Duodenal mucosa (tissue), 2 donors: ENCODE measurements around the gene PSMG3.

Experiments used
- H3K27ac ChIP-seq: one replicate; pipeline ENCODE4 v1.7.0; 2013; ENCODE audit warnings: low read depth, low read length
- H3K27me3 ChIP-seq, 2 donors: one replicate each; pipeline ENCODE4 v1.7.0; 2013; ENCODE audit warnings: low read length in 2 of 2, control low read depth in 1 of 2; ENCODE audit not compliant: insufficient read depth in 2 of 2, control insufficient read depth in 1 of 2
- H3K36me3 ChIP-seq, 2 donors: one replicate each; pipeline ENCODE4 v1.7.0; 2013; ENCODE audit warnings: low read length in 2 of 2, control low read depth in 1 of 2; ENCODE audit not compliant: insufficient read depth in 2 of 2, control insufficient read depth in 1 of 2
- H3K4me1 ChIP-seq, 2 donors: one replicate each; pipeline ENCODE4 v1.7.0; 2013; ENCODE audit warnings: low read length in 2 of 2, control low read depth in 1 of 2; ENCODE audit not compliant: insufficient read depth in 2 of 2, control insufficient read depth in 1 of 2
- H3K4me3 ChIP-seq, 2 donors: one replicate each; pipeline ENCODE4 v1.7.0; 2013; ENCODE audit warnings: low read length in 2 of 2, low read depth in 1 of 2
- H3K9ac ChIP-seq, 2 donors: one replicate each; pipeline ENCODE4 v1.7.0; 2013; ENCODE audit warnings: low read length in 2 of 2, low read depth in 1 of 2
- H3K9me3 ChIP-seq, 2 donors: one replicate each; pipeline ENCODE4 v1.7.0; 2013; ENCODE audit warnings: low read length in 2 of 2, control low read depth in 1 of 2; ENCODE audit not compliant: control insufficient read depth in 1 of 2

The PSMG3 gene

DNA sequence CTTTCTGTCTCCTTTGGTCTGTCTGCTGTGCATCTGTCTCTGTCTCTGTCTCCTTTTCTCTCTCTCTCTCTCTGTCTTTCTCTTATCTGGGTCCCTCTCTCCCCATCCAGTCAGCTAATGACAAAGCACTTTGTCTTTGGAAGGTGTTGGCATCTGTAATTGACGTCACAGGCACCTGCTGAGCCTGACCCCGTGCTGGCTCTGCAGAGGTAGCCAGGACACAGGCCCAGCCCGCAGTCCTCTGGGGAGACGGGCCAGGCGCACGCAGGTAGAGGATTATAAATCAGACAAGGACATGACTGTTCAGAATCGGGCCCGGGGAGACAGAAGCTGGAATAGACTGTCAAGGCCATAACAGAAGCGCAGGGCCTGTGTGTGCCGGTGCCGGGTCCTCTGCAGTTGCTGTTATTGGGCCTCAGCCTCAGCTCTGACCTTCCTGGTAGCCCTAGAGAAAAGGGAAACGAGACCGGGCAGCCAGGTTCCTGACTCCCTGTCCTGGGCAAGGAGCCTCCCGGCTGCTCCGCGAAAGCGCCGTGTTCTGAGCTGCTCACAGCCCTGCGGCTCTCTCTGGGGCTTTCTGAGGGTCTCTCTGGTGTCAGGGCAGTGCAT lies 10.7 kb upstream of the PSMG3 start:
- H3K9ac ChIP-seq: no peak overlapping the region
- H3K4me3 ChIP-seq: no peak overlapping the region
- no peaks in the 10 kb centered on the region for H3K27me3 ChIP-seq
- H3K9me3 ChIP-seq: no peaks in the 10 kb centered on the region
- H3K36me3 ChIP-seq: no peaks in the 10 kb centered on the region
- H3K27ac ChIP-seq: no peak overlapping the region
- peaks cover 0 to 4% of the 10 kb centered on the region in 2 donors for H3K4me1 ChIP-seq

DNA sequence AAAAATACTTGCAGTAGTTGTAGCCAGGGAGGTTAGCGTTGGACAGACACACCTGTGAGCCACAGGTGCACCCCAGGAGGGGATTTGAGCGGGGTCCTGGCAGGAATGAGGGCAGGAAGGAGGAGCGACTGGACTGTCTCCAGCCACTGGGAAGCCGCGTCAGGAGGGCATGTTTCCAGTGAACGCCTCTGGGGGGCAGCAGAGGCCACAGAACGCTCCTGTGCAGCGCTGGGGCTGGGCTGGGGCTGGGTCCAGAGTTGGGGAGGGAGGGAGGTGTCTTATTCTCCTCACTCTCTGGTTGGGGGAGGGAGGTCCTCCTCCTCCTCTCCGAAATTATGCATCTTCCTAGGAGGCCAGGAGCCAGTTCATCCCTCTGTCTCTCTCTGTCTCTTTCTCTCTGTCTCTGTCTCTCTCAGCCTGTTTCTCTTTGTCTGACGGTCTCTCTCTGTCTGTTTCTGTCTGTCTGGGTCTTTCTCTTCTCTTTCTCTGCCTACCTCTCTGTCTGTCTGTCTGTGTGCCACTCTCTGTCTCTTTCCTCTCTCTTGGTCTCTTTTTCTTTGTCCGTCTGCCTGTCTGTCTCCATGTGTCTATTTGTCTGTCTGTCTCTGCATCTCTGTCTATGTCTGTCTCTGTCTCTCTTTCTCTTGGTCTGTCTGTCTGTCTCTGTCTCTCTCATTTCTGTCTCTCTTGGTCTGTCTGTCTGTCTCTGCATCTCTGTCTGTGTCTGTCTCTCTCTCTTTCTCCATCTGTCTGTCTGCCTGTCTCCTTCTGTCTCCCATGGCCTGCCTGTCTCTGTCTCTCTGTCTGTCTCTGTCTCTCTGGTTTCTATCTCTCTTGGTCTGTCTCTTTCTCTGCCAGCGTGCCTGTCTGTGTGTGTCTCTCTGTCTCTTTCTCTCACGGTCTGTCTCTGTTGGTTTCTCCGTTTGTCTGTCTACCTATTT lies 9.9 kb upstream of the PSMG3 start:
- no peaks in the 10 kb centered on the region for H3K36me3 ChIP-seq
- H3K4me3 ChIP-seq: no peak overlapping the region
- H3K4me1 ChIP-seq: peaks cover 0 to 4% of the 10 kb centered on the region in 2 donors
- no peak overlapping the region for H3K27ac ChIP-seq
- no peaks in the 10 kb centered on the region for H3K27me3 ChIP-seq
- no peak overlapping the region for H3K9ac ChIP-seq
- no peaks in the 10 kb centered on the region for H3K9me3 ChIP-seq

DNA sequence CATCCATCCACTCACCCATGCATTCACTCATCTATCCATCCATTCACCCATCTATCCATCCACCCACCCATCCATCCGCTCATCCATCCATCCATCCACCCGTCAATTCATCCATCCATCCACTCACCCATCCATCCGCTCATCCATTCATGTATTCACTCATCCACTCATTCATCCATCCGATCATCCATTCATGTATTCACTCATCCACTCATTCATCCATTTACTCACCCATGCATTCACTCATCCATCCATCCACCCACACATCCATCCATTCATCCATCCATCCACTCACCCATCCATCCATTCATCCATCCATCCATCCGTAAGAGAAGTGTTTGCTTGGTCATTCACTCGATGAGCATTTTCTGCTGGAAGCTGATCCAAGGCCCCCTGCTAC lies 8.7 kb upstream of the PSMG3 start:
- no peaks in the 10 kb centered on the region for H3K9me3 ChIP-seq
- H3K27me3 ChIP-seq: no peaks in the 10 kb centered on the region
- peaks cover 0 to 4% of the 10 kb centered on the region in 2 donors for H3K4me1 ChIP-seq
- H3K9ac ChIP-seq: no peak overlapping the region
- no peaks in the 10 kb centered on the region for H3K36me3 ChIP-seq
- no peak overlapping the region for H3K27ac ChIP-seq
- no peak overlapping the region for H3K4me3 ChIP-seq

DNA sequence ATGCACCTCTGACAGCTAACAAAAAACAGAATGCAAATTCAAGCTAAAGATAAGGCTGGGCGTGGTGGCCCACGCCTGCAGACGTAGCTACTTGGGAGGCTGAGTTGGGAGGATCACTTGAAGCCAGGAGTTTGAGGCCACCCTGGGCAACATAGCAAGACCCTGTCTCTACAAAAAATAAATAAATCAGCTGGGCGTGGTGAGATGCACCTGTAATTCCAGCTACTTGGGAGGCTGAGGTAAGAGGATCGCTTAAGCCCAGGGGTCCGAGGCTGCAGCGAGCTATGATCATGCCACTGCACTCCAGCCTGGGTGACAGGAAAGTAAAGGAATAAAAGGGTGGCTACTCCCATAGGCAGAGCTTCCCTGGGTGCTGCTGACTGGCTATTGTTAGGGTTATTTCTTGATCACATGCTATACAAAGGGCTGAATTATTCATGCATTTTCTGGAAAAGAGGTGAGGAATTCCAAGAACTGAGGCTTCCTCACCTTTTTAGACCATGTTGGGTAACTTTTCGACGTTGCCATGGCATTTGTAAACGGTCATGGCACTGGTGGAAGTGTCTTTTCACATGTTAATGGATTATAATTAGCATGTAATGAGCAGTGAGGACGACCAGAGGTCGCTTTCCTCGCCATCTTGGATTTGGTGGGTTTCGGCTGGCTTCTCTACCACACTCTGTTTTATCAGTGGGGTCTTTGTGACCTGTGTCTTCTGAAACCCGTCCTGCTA lies 6.9 kb upstream of the PSMG3 start:
- Histone ChIP-seq H3K9ac (no peak overlapping the region), H3K9me3 (no peaks in the 10 kb centered on the region), H3K4me1 (peaks cover 0 to 4% of the 10 kb centered on the region in 2 donors), H3K27me3 (no peaks in the 10 kb centered on the region), H3K4me3 (no peak overlapping the region), H3K27ac (no peak overlapping the region), H3K36me3 (no peaks in the 10 kb centered on the region)

DNA sequence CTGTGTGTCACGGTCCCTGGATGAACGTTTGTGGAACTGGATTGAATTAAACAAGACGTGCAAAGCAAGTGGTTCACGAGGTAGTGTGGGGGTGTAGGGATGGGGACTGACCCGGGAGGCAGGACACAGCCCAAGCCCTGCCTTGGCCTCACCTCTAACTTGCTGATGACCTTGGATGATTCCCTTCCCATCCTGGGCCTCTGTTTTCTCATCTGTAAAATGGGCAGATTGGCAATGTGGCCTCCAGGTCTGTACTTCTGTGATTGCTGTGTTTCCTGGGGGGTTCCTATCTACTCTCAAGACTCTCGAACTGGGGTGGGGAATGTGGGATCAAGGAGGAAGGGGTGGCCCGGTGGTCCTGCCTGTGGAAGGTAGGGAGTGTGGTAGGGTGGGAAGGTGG lies 6.0 kb upstream of the PSMG3 start:
- no peaks in the 10 kb centered on the region for H3K36me3 ChIP-seq
- H3K27me3 ChIP-seq: no peaks in the 10 kb centered on the region
- H3K4me1 ChIP-seq: peaks cover 5 to 9% of the 10 kb centered on the region in 2 donors
- no peak overlapping the region for H3K4me3 ChIP-seq
- no peaks in the 10 kb centered on the region for H3K9me3 ChIP-seq
- H3K9ac ChIP-seq: no peak overlapping the region
- H3K27ac ChIP-seq: no peak overlapping the region

DNA sequence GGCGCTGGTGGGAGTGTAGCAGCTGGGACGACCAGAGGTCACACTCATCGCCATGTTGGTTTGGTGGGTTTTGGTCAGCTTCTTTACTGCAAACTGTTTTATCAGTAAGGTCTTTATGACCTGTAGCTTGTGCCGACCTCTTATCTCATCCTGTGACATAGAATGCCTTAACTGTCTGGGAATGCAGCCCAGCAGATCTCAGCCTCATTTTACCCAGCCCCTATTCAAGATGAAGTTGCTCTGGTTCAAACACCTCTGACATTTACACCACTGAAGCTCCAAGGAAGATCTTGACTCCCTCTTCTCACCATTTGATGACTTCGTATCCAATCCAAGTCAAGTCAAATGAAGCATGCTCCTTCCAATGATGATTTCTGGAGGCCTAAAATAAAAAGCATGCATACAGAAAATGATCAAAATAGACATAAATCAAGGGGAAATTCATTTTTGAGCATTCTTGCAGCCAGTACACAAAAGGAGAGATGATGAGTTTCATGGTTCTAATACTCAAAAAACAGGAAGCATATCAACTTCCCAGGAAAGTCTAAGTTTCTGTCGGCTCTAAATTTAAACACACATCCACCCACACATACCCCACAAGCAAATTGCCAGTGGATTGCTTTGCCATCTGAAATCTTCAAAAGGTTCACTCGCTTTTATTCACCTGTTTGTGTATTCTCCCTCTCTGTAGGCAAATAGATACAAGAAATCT lies 2.4 kb upstream of the PSMG3 start:
- Histone ChIP-seq H3K36me3 (peaks cover 0 to 4% of the 10 kb centered on the region in 2 donors), H3K4me1 (peaks cover 14 to 25% of the 10 kb centered on the region in 2 donors), H3K4me3 (no peak overlapping the region), H3K9me3 (no peaks in the 10 kb centered on the region), H3K27ac (no peak overlapping the region), H3K9ac (no peak overlapping the region), H3K27me3 (no peaks in the 10 kb centered on the region)

DNA sequence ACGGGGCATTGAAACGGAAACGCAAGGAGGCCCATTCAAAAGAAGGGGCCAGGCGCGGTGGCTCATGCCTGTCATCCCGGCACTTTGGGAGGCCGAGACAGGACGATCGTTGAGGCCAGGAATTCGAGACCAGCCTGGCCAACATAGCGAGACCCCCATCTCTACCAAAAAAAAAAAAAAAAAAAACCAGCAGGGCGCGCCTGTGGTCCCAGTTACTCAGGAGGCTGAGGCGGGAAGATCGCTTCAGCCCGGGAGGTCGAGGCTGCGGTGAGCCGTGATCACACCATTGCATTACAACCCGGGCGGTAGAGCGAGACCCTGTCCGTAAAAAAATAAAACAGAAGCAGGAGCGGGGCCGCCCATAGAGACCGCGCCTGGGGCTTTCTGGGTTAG lies 396 bp downstream of the PSMG3 start:
- H3K36me3 ChIP-seq: peaks cover 0 to 9% of the 10 kb centered on the region in 2 donors
- H3K9me3 ChIP-seq: no peaks in the 10 kb centered on the region
- H3K27me3 ChIP-seq: no peaks in the 10 kb centered on the region
- H3K9ac ChIP-seq: peak overlapping the region; percentile 74 to 89
- H3K4me3 ChIP-seq: peak overlapping the region; percentile 84 to 87
- H3K27ac ChIP-seq: peak overlapping the region; percentile 30
- peaks cover 19 to 37% of the 10 kb centered on the region in 2 donors for H3K4me1 ChIP-seq

DNA sequence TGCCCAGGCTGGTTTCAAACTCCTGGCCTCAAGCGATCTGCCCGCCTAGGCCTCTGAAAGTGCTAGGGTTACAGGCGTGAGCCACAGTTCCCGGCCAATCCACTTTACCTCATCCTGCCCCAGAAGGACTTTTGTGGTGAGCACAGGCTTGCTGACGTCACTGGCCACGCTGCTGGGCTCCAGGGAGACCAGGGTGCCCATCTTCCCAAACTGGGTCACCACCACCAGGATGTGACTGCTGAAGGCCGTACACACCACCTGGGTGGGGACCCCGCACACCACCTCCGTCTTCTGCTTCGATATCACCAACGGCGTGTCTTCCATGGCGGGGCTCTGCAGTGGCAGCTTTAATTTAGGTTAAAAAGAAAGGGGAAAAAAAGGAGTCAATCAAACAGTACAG lies 816 bp downstream of the PSMG3 start:
- H3K27ac ChIP-seq: no peak overlapping the region
- H3K4me3 ChIP-seq: peak overlapping the region; percentile 84 to 87
- H3K4me1 ChIP-seq: peaks cover 19 to 37% of the 10 kb centered on the region in 2 donors
- peaks cover 0 to 9% of the 10 kb centered on the region in 2 donors for H3K36me3 ChIP-seq
- no peaks in the 10 kb centered on the region for H3K9me3 ChIP-seq
- no peaks in the 10 kb centered on the region for H3K27me3 ChIP-seq
- peak overlapping the region; percentile 74 to 89 for H3K9ac ChIP-seq

DNA sequence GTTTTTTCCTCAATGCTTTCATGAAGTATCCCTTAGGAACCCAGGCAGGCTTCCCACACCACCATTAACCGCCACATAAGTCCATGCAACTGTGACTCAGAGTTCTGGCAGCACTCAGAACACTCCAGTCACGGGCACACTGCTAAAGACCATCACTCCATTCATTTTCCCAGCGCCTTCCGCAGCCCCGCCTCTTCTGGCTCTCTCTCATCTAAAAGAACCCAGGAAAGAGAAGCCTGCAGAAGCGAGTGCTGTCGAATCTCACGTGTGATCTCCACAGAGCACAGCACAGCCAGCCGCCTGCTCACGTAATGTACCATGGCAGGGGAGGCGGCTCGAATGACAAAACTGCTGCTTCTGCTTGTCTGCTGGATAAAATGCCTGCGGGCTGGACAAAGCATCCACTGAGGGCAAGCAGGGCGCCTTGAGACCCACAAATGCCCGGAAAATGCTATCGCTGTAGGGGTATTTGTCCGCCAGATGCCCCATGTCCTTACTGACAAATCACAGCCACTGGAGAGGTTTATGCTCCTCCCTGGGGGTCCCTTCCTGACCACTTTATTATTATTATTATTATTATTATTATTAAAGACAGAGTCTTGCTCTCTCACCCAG lies 1.8 kb downstream of the PSMG3 start:
- Histone ChIP-seq H3K9me3 (no peaks in the 10 kb centered on the region), H3K9ac (peak overlapping the region in 1 of 2 donors; percentile 61)

More for the DNA sequence above, 1.8 kb downstream of the PSMG3 start:
- Histone ChIP-seq H3K27me3 (no peaks in the 10 kb centered on the region), H3K4me1 (peaks cover 19 to 37% of the 10 kb centered on the region in 2 donors), H3K36me3 (peaks cover 0 to 9% of the 10 kb centered on the region in 2 donors), H3K27ac (peak overlapping the region; percentile 90), H3K4me3 (peak overlapping the region; percentile 43 to 55)
